Esophagus squamous epithelium (tissue), 5 donors: Measurements from ENCODE around the gene LHX1. TPM values are rescaled to one million over a fixed set of nuclear protein-coding genes. Genes with fewer than 3 reads are reported as not detected.

Experiments
- DNase-seq: peaks from one replicate; lab custom pipeline; 2025; lab: John Stamatoyannopoulos, UW
- H3K27ac ChIP-seq, 4 donors: fragments of 200-600 bp; sonication (generic); one replicate each; pipeline ENCODE4 v1.5.1; 2016 to 2019; ENCODE audit warnings: mild to moderate bottlenecking in 1 of 4
- H3K27me3 ChIP-seq, 4 donors: fragments of 200-600 bp; sonication (generic); 1 replicate in 3 of 4; 2 replicates in 1 of 4; pipeline versions ENCODE4 v1.5.1 to v1.6.0; 2017 to 2021; ENCODE audit warnings: antibody characterized with exemption in 1 of 4
- H3K36me3 ChIP-seq, 3 donors: fragments of 200-600 bp; sonication (generic); one replicate each; pipeline ENCODE4 v1.5.1; 2016 to 2019
- H3K4me1 ChIP-seq, 3 donors: fragments of 200-600 bp; sonication (generic); one replicate each; pipeline ENCODE4 v1.5.1; 2017 to 2019
- H3K4me3 ChIP-seq, 4 donors: fragments of 200-600 bp; sonication (generic); 1 replicate in 3 of 4; 2 replicates in 1 of 4; pipeline ENCODE4 v1.5.1; 2016 to 2019; ENCODE audit warnings: mild to moderate bottlenecking in 2 of 4, moderate library complexity in 1 of 4
- H3K9me3 ChIP-seq, 3 donors: fragments of 200-600 bp; sonication (generic); one replicate each; pipeline ENCODE4 v1.5.1; 2016 to 2019
- CTCF ChIP-seq, 6 experiments: fragments of 450-650 bp in 4 of 6; fragments of 200-600 bp in 2 of 6; sonication (generic) in 2 of 6; IDR thresholded peaks; one replicate each; pipeline ENCODE4 v1.5.1; 2016 to 2019; ENCODE audit warnings: antibody characterized with exemption in 6 of 6, mild to moderate bottlenecking in 4 of 6, moderate library complexity in 4 of 6
- POLR2A ChIP-seq, 4 donors: fragments of 450-650 bp; IDR thresholded peaks; one replicate each; pipeline ENCODE4 v1.6.1; 2017; ENCODE audit warnings: antibody characterized with exemption in 4 of 4, mild to moderate bottlenecking in 4 of 4, moderate library complexity in 3 of 4
- WGBS, 2 donors: methylation state at CpG; one replicate each; pipeline ENCODE4 v1.1.5; 2018; 5-methylcytosine and 5-hydroxymethylcytosine counted together
- intact Hi-C: fragments of 100-400 bp; cut with DNase I; formaldehyde crosslinking; loops from one replicate; pipeline ENCODE4 v1.15.0; 2022
- total RNA-seq, 4 donors: library from RNA; depleted of rRNA; stranded (reverse); fragments of >200 nt; gene quantifications; one replicate each; pipeline ENCODE4 v1.1.0, GENCODE V29; 2016
- donor health status: DM: yes; HTN: yes; CAD: no.

The LHX1 gene
- total RNA-seq, 4 donors from 2014 or later = not detected

- Histone ChIP-seq H3K4me3 (no peak overlapping the region), H3K4me1 (peaks cover 9 to 44% (median 17%) of the 10 kb centered on the region in 3 donors), H3K27ac (no peak overlapping the region), H3K27me3 (peaks cover 48 to 86% (median 70%) of the 10 kb centered on the region in 4 donors), H3K36me3 (no peaks in the 10 kb centered on the region), H3K9me3 (no peaks in the 10 kb centered on the region)
- TF ChIP-seq CTCF (IDR thresholded peaks at IDR 0.05) (no peak), POLR2A (IDR thresholded peaks at IDR 0.05) (no peak)
- no peak for DNase-seq
- WGBS, 2 donors = 5 to 13% methylated on average over 1 of the region's 1 CpG
- intact Hi-C loops = no loop called here
These were observed 7.3 kb downstream of the LHX1 start for GRCh38 chr17:36944553-36944952.

GRCh38 chr17:36945140-36945539 is 7.9 kb downstream of the LHX1 start:
- no peak for TF ChIP-seq POLR2A (IDR thresholded peaks at IDR 0.05)
- TF ChIP-seq CTCF (IDR thresholded peaks at IDR 0.05) = no peak

GRCh38 chr17:36945959-36946725 is 8.9 kb downstream of the LHX1 start:
- no peaks in the 10 kb centered on the region for H3K9me3 ChIP-seq
- no peak overlapping the region for H3K27ac ChIP-seq
- no peak overlapping the region for H3K4me3 ChIP-seq
- intact Hi-C loops = no loop called here
- no peak for DNase-seq
- H3K36me3 ChIP-seq = no peaks in the 10 kb centered on the region
- H3K4me1 ChIP-seq = peaks cover 9 to 47% (median 26%) of the 10 kb centered on the region in 3 donors
- H3K27me3 ChIP-seq = peaks cover 37 to 70% (median 54%) of the 10 kb centered on the region in 4 donors
- TF ChIP-seq POLR2A (IDR thresholded peaks at IDR 0.05) = no peak
- no peak for TF ChIP-seq CTCF (IDR thresholded peaks at IDR 0.05)
- 20 to 22% methylated on average over 15 to 20 of the region's 30 CpGs for WGBS, 2 donors

More at GRCh38 chr17:36945140-36945539, 7.9 kb downstream of the LHX1 start:
- intact Hi-C loops = no loop called here
- 37 to 44% methylated on average over 1 of the region's 1 CpG for WGBS, 2 donors
- Histone ChIP-seq H3K27me3 (peaks cover 45 to 80% (median 64%) of the 10 kb centered on the region in 4 donors), H3K27ac (no peak overlapping the region), H3K9me3 (no peaks in the 10 kb centered on the region), H3K4me1 (peaks cover 9 to 46% (median 23%) of the 10 kb centered on the region in 3 donors), H3K36me3 (no peaks in the 10 kb centered on the region), H3K4me3 (no peak overlapping the region)
- DNase-seq = no peak

GRCh38 chr17:36946726-36947091 is 9.4 kb downstream of the LHX1 start:
- Histone ChIP-seq H3K4me3 (no peak overlapping the region), H3K27me3 (peaks cover 33 to 64% (median 51%) of the 10 kb centered on the region in 4 donors), H3K4me1 (peaks cover 9 to 52% (median 26%) of the 10 kb centered on the region in 3 donors), H3K27ac (no peak overlapping the region), H3K9me3 (no peaks in the 10 kb centered on the region), H3K36me3 (peaks cover 0 to under 1% (median 0%) of the 10 kb centered on the region in 3 donors)
- WGBS, 2 donors = 73 to 74% methylated on average over 2 of the region's 2 CpGs
- TF ChIP-seq POLR2A (IDR thresholded peaks at IDR 0.05) (no peak), CTCF (IDR thresholded peaks at IDR 0.05) (no peak)
- DNase-seq = no peak
- intact Hi-C loops = no loop called here
